Measurements from ENCODE around the gene FUOM. TPM values are rescaled to one million over a fixed set of nuclear protein-coding genes. Genes with fewer than 3 reads are reported as not detected.

Gene FUOM
- total and polyA plus RNA-seq, 2 donors (not counting 3 experiments of a cell fraction or from before 2014, with no cell fraction given) = 17.4 to 33.9 TPM

- H2AFZ ChIP-seq (ENCODE audit: low read depth, low read length) = no peak overlapping the region
- H3K4me3 ChIP-seq (replicated peaks in 1 of 3; ENCODE audit: insufficient read depth in 1 of 3, low read depth in 1 of 3, low read length in 3 of 3) = no peak overlapping the region
Observed at GRCh38 chr10:133349577-133350011, 8.2 kb downstream of the FUOM start.

GRCh38 chr10:133349160-133349568, 8.7 kb downstream of the FUOM start:
- DNase-seq (ENCODE audit: low read depth, low spot score) = no peak
- BruUV-seq (replicated peaks) = no TSS peak
- H3K27ac ChIP-seq (ENCODE audit: insufficient read depth, low read depth, low read length) = no peak overlapping the region
- no peak overlapping the region for H3K4me3 ChIP-seq (replicated peaks in 1 of 3; ENCODE audit: insufficient read depth in 1 of 3, low read depth in 1 of 3, low read length in 3 of 3)
- no peaks in the 10 kb centered on the region for H4K20me1 ChIP-seq (replicated peaks; ENCODE audit: control insufficient read depth, extremely low read depth, insufficient read depth, low read length)
- no peaks in the 10 kb centered on the region for H3K9me3 ChIP-seq (replicated peaks; ENCODE audit: control insufficient read depth, insufficient read depth, low read length)
- no peak overlapping the region for H3K4me2 ChIP-seq (ENCODE audit: insufficient read depth, low read length)
- no peaks in the 10 kb centered on the region for H3K4me1 ChIP-seq (ENCODE audit: control insufficient read depth, extremely low read depth, insufficient read depth, low read length)
- no peak for TF ChIP-seq FOS (IDR thresholded peaks at IDR 0.05; ENCODE audit: borderline replicate concordance, insufficient read depth, low read length)
- TF ChIP-seq MAX (IDR thresholded peaks at IDR 0.05; ENCODE audit: insufficient read depth, insufficient read length) = no peak
- TF ChIP-seq POLR2A (IDR thresholded peaks at IDR 0.05; ENCODE audit: low read depth, low read length) = no peak
- TF ChIP-seq POLR2AphosphoS5 (IDR thresholded peaks at IDR 0.05; ENCODE audit: insufficient read depth, low read depth, low read length) = no peak
- TF ChIP-seq MYC (IDR thresholded peaks at IDR 0.05; ENCODE audit: low read depth, low read length) = no peak
- TF ChIP-seq EZH2 (IDR thresholded peaks at IDR 0.05; ENCODE audit: borderline replicate concordance, low read depth, low read length, severe bottlenecking) = no peak
- H3K9me1 ChIP-seq (replicated peaks; ENCODE audit: control insufficient read depth, extremely low read depth, insufficient read depth, low read length) = no peaks in the 10 kb centered on the region
- H2AFZ ChIP-seq (ENCODE audit: low read depth, low read length) = no peak overlapping the region
- dilution Hi-C loops (cut with MboI; ENCODE audit: extremely low pct_ligation_motif_present, low sequenced_read_pairs) = no loop called here
- CTCF ChIA-PET = no interaction called here
- no peaks in the 10 kb centered on the region for H3K36me3 ChIP-seq (ENCODE audit: control insufficient read depth in 2 of 2, extremely low read depth in 1 of 2, insufficient read depth in 2 of 2, low read length in 2 of 2)
- no peak for FAIRE-seq
- intact Hi-C loops (cut with micrococcal nuclease) = no loop called here
- no peak overlapping the region for H3K9ac ChIP-seq (replicated peaks; ENCODE audit: extremely low read depth, insufficient read depth, low read length)
- POLR2A ChIA-PET = no interaction called here
- no peaks in the 10 kb centered on the region for H3K27me3 ChIP-seq (ENCODE audit: control insufficient read depth in 2 of 2, insufficient read depth in 2 of 2, low read length in 2 of 2)
- H3K79me2 ChIP-seq (ENCODE audit: control insufficient read depth, insufficient read depth, low read length) = no peaks in the 10 kb centered on the region

More at GRCh38 chr10:133349577-133350011, 8.2 kb downstream of the FUOM start:
- POLR2A ChIA-PET = no interaction called here
- H3K9ac ChIP-seq (replicated peaks; ENCODE audit: extremely low read depth, insufficient read depth, low read length) = no peak overlapping the region
- intact Hi-C loops (cut with micrococcal nuclease) = no loop called here
- no peak for TF ChIP-seq FOS (IDR thresholded peaks at IDR 0.05; ENCODE audit: borderline replicate concordance, insufficient read depth, low read length)
- no peak for FAIRE-seq
- dilution Hi-C loops (cut with MboI; ENCODE audit: extremely low pct_ligation_motif_present, low sequenced_read_pairs) = no loop called here
- H3K9me3 ChIP-seq (replicated peaks; ENCODE audit: control insufficient read depth, insufficient read depth, low read length) = no peaks in the 10 kb centered on the region
- no peak overlapping the region for H3K27ac ChIP-seq (ENCODE audit: insufficient read depth, low read depth, low read length)
- no peaks in the 10 kb centered on the region for H3K27me3 ChIP-seq (ENCODE audit: control insufficient read depth in 2 of 2, insufficient read depth in 2 of 2, low read length in 2 of 2)
- H3K9me1 ChIP-seq (replicated peaks; ENCODE audit: control insufficient read depth, extremely low read depth, insufficient read depth, low read length) = no peaks in the 10 kb centered on the region
- H4K20me1 ChIP-seq (replicated peaks; ENCODE audit: control insufficient read depth, extremely low read depth, insufficient read depth, low read length) = no peaks in the 10 kb centered on the region
- H3K36me3 ChIP-seq (ENCODE audit: control insufficient read depth in 2 of 2, extremely low read depth in 1 of 2, insufficient read depth in 2 of 2, low read length in 2 of 2) = no peaks in the 10 kb centered on the region
- no peak overlapping the region for H3K4me2 ChIP-seq (ENCODE audit: insufficient read depth, low read length)
- no TSS peak for BruUV-seq (replicated peaks)
- DNase-seq (ENCODE audit: low read depth, low spot score) = no peak
- H3K79me2 ChIP-seq (ENCODE audit: control insufficient read depth, insufficient read depth, low read length) = no peaks in the 10 kb centered on the region
- H3K4me1 ChIP-seq (ENCODE audit: control insufficient read depth, extremely low read depth, insufficient read depth, low read length) = no peaks in the 10 kb centered on the region
- CTCF ChIA-PET = no interaction called here

Measured in endothelial cell of umbilical vein (primary cell).